DOHH2 (cell line): Measurements from ENCODE around the gene LIMD2.
A peak's percentile ranks its signal among the peaks of the same experiment; 100 is the strongest.

Experiments
- H3F3A ChIP-seq: fragments of 200-600 bp; sonication (generic), shearing (Covaris generic); 2 replicates; pipeline ENCODE4 v1.6.0; 2016; ENCODE audit warnings: antibody characterized with exemption, mild to moderate bottlenecking; ENCODE audit not compliant: control insufficient read depth, insufficient read depth
- H3K27ac ChIP-seq: fragments of 200-600 bp; sonication (generic); 2 replicates; pipeline ENCODE4 v1.5.1; 2014; ENCODE audit warnings: low read depth, mild to moderate bottlenecking, low read length, moderate library complexity
- H3K27me3 ChIP-seq: fragments of 200-600 bp; sonication (generic); 2 replicates; pipeline ENCODE4 v1.6.1; 2014; ENCODE audit warnings: mild to moderate bottlenecking, low read length, mixed read lengths; ENCODE audit not compliant: control insufficient read depth
- H3K36me3 ChIP-seq: fragments of 200-600 bp; sonication (generic); 2 replicates; pipeline ENCODE4 v1.6.1; 2014; ENCODE audit warnings: mild to moderate bottlenecking, low read length, moderate library complexity, mixed read lengths; ENCODE audit not compliant: control insufficient read depth
- H3K4me1 ChIP-seq: fragments of 200-600 bp; sonication (generic); 2 replicates; pipeline ENCODE4 v1.6.1; 2014; ENCODE audit warnings: mild to moderate bottlenecking, low read length, mixed read lengths; ENCODE audit not compliant: control insufficient read depth
- H3K4me2 ChIP-seq: fragments of 200-600 bp; sonication (generic); 2 replicates; pipeline ENCODE4 v1.6.0; 2014; ENCODE audit warnings: mild to moderate bottlenecking, low read length, moderate library complexity
- H3K4me3 ChIP-seq: fragments of 200-600 bp; sonication (generic); 2 replicates; pipeline ENCODE4 v1.5.1; 2014; ENCODE audit warnings: mild to moderate bottlenecking, low read length, mixed read lengths
- H3K79me2 ChIP-seq: fragments of 200-600 bp; sonication (generic); 2 replicates; pipeline ENCODE4 v1.6.1; 2014; ENCODE audit warnings: mild to moderate bottlenecking, low read length, mixed read lengths; ENCODE audit not compliant: control insufficient read depth
- H3K9me2 ChIP-seq: fragments of 200-600 bp; sonication (generic); replicated peaks from 2 replicates; pipeline ENCODE4 v1.6.1; 2014; ENCODE audit warnings: mild to moderate bottlenecking, low read length, mixed read lengths; ENCODE audit not compliant: control insufficient read depth
- H3K9me3 ChIP-seq: fragments of 200-600 bp; sonication (generic); 2 replicates; pipeline ENCODE4 v1.6.1; 2014; ENCODE audit warnings: antibody characterized with exemption, low read length, mixed read lengths; ENCODE audit not compliant: control insufficient read depth, insufficient read depth
- H4K20me1 ChIP-seq: fragments of 200-600 bp; sonication (generic); 2 replicates; pipeline ENCODE4 v1.6.0; 2014; ENCODE audit warnings: low read depth, mild to moderate bottlenecking, antibody characterized with exemption, low read length, moderate library complexity; ENCODE audit not compliant: control insufficient read depth, insufficient read depth
- EZH2phosphoT487 ChIP-seq: fragments of 200-600 bp; sonication (generic); IDR thresholded peaks from 2 replicates; pipeline ENCODE4 v1.6.1; 2017; ENCODE audit warnings: borderline replicate concordance, mild to moderate bottlenecking, antibody characterized with exemption, low read length, moderate library complexity, mixed read lengths
- TF ChIP-seq, protein P1 (sequence below): fragments of 200-600 bp; sonication (generic); IDR thresholded peaks from one replicate; pipeline ENCODE4 v1.5.1; 2014; ENCODE audit warnings: antibody characterized with exemption, mild to moderate bottlenecking, low read depth, low read length; ENCODE audit not compliant: poor library complexity, severe bottlenecking

Gene LIMD2

DNA sequence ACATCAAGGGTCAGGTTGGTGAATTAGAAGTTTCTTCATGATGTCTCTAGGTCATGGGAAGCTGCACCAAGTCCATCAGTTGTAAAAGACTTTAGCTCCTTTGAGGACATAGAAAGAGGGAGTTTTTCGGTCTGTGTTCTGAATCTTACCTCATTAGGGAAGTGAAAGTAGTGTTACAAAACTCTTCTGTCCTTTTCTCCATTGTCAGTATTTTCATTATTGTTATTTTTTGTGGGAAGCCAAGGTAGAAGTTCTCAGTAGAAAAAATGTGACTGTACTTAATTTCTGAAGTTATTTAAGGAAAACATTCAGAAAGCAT is 53.5 kb downstream of the LIMD2 start:
- Histone ChIP-seq H3K4me2 (peak overlapping the region; percentile 3; the same call in 1 of the 2 replicates), H3K36me3 (peaks cover 17% of the 10 kb centered on the region), H3F3A (no peaks in the 10 kb centered on the region), H3K4me1 (peaks cover 26% of the 10 kb centered on the region), H4K20me1 (no peaks in the 10 kb centered on the region; the same call in 1 of the 2 replicates), H3K4me3 (no peak overlapping the region), H3K79me2 (no peaks in the 10 kb centered on the region), H3K9me3 (no peaks in the 10 kb centered on the region), H3K9me2 (no peaks in the 10 kb centered on the region), H3K27ac (peak overlapping the region; percentile 20), H3K27me3 (no peaks in the 10 kb centered on the region)
- TF ChIP-seq, protein P1, sequence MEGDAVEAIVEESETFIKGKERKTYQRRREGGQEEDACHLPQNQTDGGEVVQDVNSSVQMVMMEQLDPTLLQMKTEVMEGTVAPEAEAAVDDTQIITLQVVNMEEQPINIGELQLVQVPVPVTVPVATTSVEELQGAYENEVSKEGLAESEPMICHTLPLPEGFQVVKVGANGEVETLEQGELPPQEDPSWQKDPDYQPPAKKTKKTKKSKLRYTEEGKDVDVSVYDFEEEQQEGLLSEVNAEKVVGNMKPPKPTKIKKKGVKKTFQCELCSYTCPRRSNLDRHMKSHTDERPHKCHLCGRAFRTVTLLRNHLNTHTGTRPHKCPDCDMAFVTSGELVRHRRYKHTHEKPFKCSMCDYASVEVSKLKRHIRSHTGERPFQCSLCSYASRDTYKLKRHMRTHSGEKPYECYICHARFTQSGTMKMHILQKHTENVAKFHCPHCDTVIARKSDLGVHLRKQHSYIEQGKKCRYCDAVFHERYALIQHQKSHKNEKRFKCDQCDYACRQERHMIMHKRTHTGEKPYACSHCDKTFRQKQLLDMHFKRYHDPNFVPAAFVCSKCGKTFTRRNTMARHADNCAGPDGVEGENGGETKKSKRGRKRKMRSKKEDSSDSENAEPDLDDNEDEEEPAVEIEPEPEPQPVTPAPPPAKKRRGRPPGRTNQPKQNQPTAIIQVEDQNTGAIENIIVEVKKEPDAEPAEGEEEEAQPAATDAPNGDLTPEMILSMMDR = no peak
- no peak for TF ChIP-seq EZH2phosphoT487
